ENCODE results near the gene MAD1L1. TPM values are rescaled to one million over a fixed set of nuclear protein-coding genes. Genes with fewer than 3 reads are reported as not detected.

MAD1L1 gene
- total and polyA plus RNA-seq, 5 donors from 2014 or later: 225 to 380 (median 300) TPM

DNA sequence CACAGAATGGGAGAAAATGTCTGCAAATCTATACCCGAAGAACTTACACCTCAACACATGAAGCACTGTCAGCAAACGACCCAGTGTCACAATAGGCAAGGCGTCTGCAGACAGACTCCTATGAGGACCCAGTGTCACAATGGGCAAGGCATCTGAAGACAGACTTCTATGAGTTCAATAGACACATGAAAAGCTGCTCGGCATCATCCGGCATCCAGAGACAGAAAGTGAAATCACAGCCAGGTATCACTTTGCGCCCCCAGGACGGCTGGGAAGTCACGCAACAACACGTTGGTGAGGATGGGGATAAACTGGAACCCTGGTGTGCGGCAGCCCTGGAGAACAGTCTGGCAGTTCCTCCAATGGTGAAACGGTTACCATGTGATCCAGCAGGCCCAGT, 289.4 kb downstream of the MAD1L1 start:
- H3K27ac Mint-ChIP-seq: peak overlapping the region; percentile 60 to 99 (median 92)
- H3K4me3 Mint-ChIP-seq: peak overlapping the region in 1 of 4 donors; percentile 81
- H3K36me3 Mint-ChIP-seq: peaks cover 2% of the 10 kb centered on the region
- ATAC-seq (ENCODE audit: low read depth in 2 of 2) (no peak), DNase-seq (no peak)
- no peak overlapping the region for H3K4me3 ChIP-seq (ENCODE audit: low read depth, low read length)
- H3K4me1 Mint-ChIP-seq: peaks cover 8 to 54% (median 30%) of the 10 kb centered on the region in 4 donors
- no peaks in the 10 kb centered on the region for H3K36me3 ChIP-seq (ENCODE audit: control insufficient read depth, insufficient read depth, low read length)
- H3K9me3 Mint-ChIP-seq: peaks cover 0 to 4% (median 0%) of the 10 kb centered on the region in 7 donors
- H3K27me3 Mint-ChIP-seq: peaks cover 21% of the 10 kb centered on the region
- H3K27me3 ChIP-seq (ENCODE audit: control insufficient read depth, insufficient read depth, low read length): no peaks in the 10 kb centered on the region
- H3K9me3 ChIP-seq (ENCODE audit: control insufficient read depth in 2 of 2, low read length in 2 of 2): no peaks in the 10 kb centered on the region
- no peak overlapping the region for H3K27ac ChIP-seq (ENCODE audit: insufficient read depth, low read length, poor library complexity, severe bottlenecking)
- peaks cover 36% of the 10 kb centered on the region for H3K4me1 ChIP-seq (ENCODE audit: control insufficient read depth, insufficient read depth, low read length, poor library complexity, severe bottlenecking)

GRCh38 chr7:1942941-1943289, 289.8 kb downstream of the MAD1L1 start:
- H3K36me3 ChIP-seq (ENCODE audit: control insufficient read depth, insufficient read depth, low read length): no peaks in the 10 kb centered on the region
- peaks cover 11 to 58% (median 34%) of the 10 kb centered on the region in 4 donors for H3K4me1 Mint-ChIP-seq
- DNase-seq: no peak
- H3K27ac Mint-ChIP-seq: peak overlapping the region; percentile 60 to 99 (median 92)
- H3K4me1 ChIP-seq (ENCODE audit: control insufficient read depth, insufficient read depth, low read length, poor library complexity, severe bottlenecking): peaks cover 40% of the 10 kb centered on the region
- peaks cover 0 to 4% (median 0%) of the 10 kb centered on the region in 7 donors for H3K9me3 Mint-ChIP-seq
- no peaks in the 10 kb centered on the region for H3K27me3 ChIP-seq (ENCODE audit: control insufficient read depth, insufficient read depth, low read length)
- no peak overlapping the region for H3K27ac ChIP-seq (ENCODE audit: insufficient read depth, low read length, poor library complexity, severe bottlenecking)
- ATAC-seq (ENCODE audit: low read depth in 2 of 2): no peak
- no peaks in the 10 kb centered on the region for H3K9me3 ChIP-seq (ENCODE audit: control insufficient read depth in 2 of 2, low read length in 2 of 2)
- H3K27me3 Mint-ChIP-seq: peaks cover 25% of the 10 kb centered on the region
- no peak overlapping the region for H3K4me3 ChIP-seq (ENCODE audit: low read depth, low read length)
- H3K4me3 Mint-ChIP-seq: peak overlapping the region in 2 of 4 donors; percentile 43 to 81
- H3K36me3 Mint-ChIP-seq: peaks cover 6% of the 10 kb centered on the region

- Mint-ChIP-seq H3K4me3 (peak overlapping the region in 2 of 4 donors; percentile 73 to 81), H3K4me1 (peaks cover 11 to 54% (median 34%) of the 10 kb centered on the region in 4 donors), H3K27me3 (peaks cover 25% of the 10 kb centered on the region), H3K36me3 (peaks cover 6% of the 10 kb centered on the region), H3K27ac (peak overlapping the region in 2 of 3 donors; percentile 92 to 99), H3K9me3 (peaks cover 0 to 4% (median 0%) of the 10 kb centered on the region in 7 donors)
- DNase-seq (no peak), ATAC-seq (ENCODE audit: low read depth in 2 of 2) (no peak)
- no peaks in the 10 kb centered on the region for H3K27me3 ChIP-seq (ENCODE audit: control insufficient read depth, insufficient read depth, low read length)
- H3K4me1 ChIP-seq (ENCODE audit: control insufficient read depth, insufficient read depth, low read length, poor library complexity, severe bottlenecking): peaks cover 43% of the 10 kb centered on the region
- H3K36me3 ChIP-seq (ENCODE audit: control insufficient read depth, insufficient read depth, low read length): no peaks in the 10 kb centered on the region
- no peak overlapping the region for H3K27ac ChIP-seq (ENCODE audit: insufficient read depth, low read length, poor library complexity, severe bottlenecking)
- no peak overlapping the region for H3K4me3 ChIP-seq (ENCODE audit: low read depth, low read length)
- no peaks in the 10 kb centered on the region for H3K9me3 ChIP-seq (ENCODE audit: control insufficient read depth in 2 of 2, low read length in 2 of 2)
Measured at GRCh38 chr7:1942243-1942940, 290.4 kb downstream of the MAD1L1 start.

GRCh38 chr7:1941464-1942242, 291.1 kb downstream of the MAD1L1 start:
- peaks cover 11 to 60% (median 35%) of the 10 kb centered on the region in 4 donors for H3K4me1 Mint-ChIP-seq
- peaks cover 2% of the 10 kb centered on the region for H3K36me3 ChIP-seq (ENCODE audit: control insufficient read depth, insufficient read depth, low read length)
- DNase-seq: no peak

GRCh38 chr7:1940863-1941262, 291.9 kb downstream of the MAD1L1 start:
- ATAC-seq (ENCODE audit: low read depth in 2 of 2) (no peak), DNase-seq (no peak)
- peak overlapping the region; percentile 96 to 99 (median 98) for H3K4me3 Mint-ChIP-seq
- H3K4me3 ChIP-seq (ENCODE audit: low read depth, low read length): peak overlapping the region; percentile 90
- peaks cover 57% of the 10 kb centered on the region for H3K4me1 ChIP-seq (ENCODE audit: control insufficient read depth, insufficient read depth, low read length, poor library complexity, severe bottlenecking)
- peaks cover 10% of the 10 kb centered on the region for H3K36me3 Mint-ChIP-seq
- H3K27ac ChIP-seq (ENCODE audit: insufficient read depth, low read length, poor library complexity, severe bottlenecking): peak overlapping the region; percentile 96
- H3K27me3 ChIP-seq (ENCODE audit: control insufficient read depth, insufficient read depth, low read length): no peaks in the 10 kb centered on the region
- H3K9me3 ChIP-seq (ENCODE audit: control insufficient read depth in 2 of 2, low read length in 2 of 2): no peaks in the 10 kb centered on the region
- peaks cover 11 to 66% (median 36%) of the 10 kb centered on the region in 4 donors for H3K4me1 Mint-ChIP-seq
- peaks cover 25% of the 10 kb centered on the region for H3K27me3 Mint-ChIP-seq
- peak overlapping the region; percentile 99 to 100 (median 99) for H3K27ac Mint-ChIP-seq
- H3K36me3 ChIP-seq (ENCODE audit: control insufficient read depth, insufficient read depth, low read length): peaks cover 10% of the 10 kb centered on the region
- peaks cover 0 to 4% (median 0%) of the 10 kb centered on the region in 7 donors for H3K9me3 Mint-ChIP-seq

More at GRCh38 chr7:1941464-1942242, 291.1 kb downstream of the MAD1L1 start:
- Mint-ChIP-seq H3K27ac (peak overlapping the region; percentile 84 to 99 (median 99)), H3K4me3 (peak overlapping the region; percentile 61 to 97 (median 68)), H3K9me3 (peaks cover 0 to 4% (median 0%) of the 10 kb centered on the region in 7 donors), H3K27me3 (peaks cover 25% of the 10 kb centered on the region), H3K36me3 (peaks cover 6% of the 10 kb centered on the region)
- H3K4me1 ChIP-seq (ENCODE audit: control insufficient read depth, insufficient read depth, low read length, poor library complexity, severe bottlenecking): peaks cover 50% of the 10 kb centered on the region
- no peak for ATAC-seq (ENCODE audit: low read depth in 2 of 2)
- H3K27me3 ChIP-seq (ENCODE audit: control insufficient read depth, insufficient read depth, low read length): no peaks in the 10 kb centered on the region
- no peaks in the 10 kb centered on the region for H3K9me3 ChIP-seq (ENCODE audit: control insufficient read depth in 2 of 2, low read length in 2 of 2)
- H3K27ac ChIP-seq (ENCODE audit: insufficient read depth, low read length, poor library complexity, severe bottlenecking): peak overlapping the region; percentile 96
- no peak overlapping the region for H3K4me3 ChIP-seq (ENCODE audit: low read depth, low read length)

- Mint-ChIP-seq H3K27me3 (peaks cover 25% of the 10 kb centered on the region), H3K4me3 (peak overlapping the region; percentile 96 to 99 (median 98)), H3K36me3 (peaks cover 10% of the 10 kb centered on the region), H3K9me3 (peaks cover 0 to 4% (median 0%) of the 10 kb centered on the region in 7 donors), H3K27ac (peak overlapping the region; percentile 99 to 100 (median 99)), H3K4me1 (peaks cover 11 to 70% (median 36%) of the 10 kb centered on the region in 4 donors)
- Histone ChIP-seq H3K4me1 (ENCODE audit: control insufficient read depth, insufficient read depth, low read length, poor library complexity, severe bottlenecking) (peaks cover 62% of the 10 kb centered on the region), H3K27ac (ENCODE audit: insufficient read depth, low read length, poor library complexity, severe bottlenecking) (peak overlapping the region; percentile 96), H3K4me3 (ENCODE audit: low read depth, low read length) (peak overlapping the region; percentile 90), H3K27me3 (ENCODE audit: control insufficient read depth, insufficient read depth, low read length) (no peaks in the 10 kb centered on the region), H3K36me3 (ENCODE audit: control insufficient read depth, insufficient read depth, low read length) (peaks cover 15% of the 10 kb centered on the region), H3K9me3 (ENCODE audit: control insufficient read depth in 2 of 2, low read length in 2 of 2) (no peaks in the 10 kb centered on the region)
- ATAC-seq (ENCODE audit: low read depth in 2 of 2): peak; percentile 96 to 98
- peak; percentile 84 to 98 (median 97) for DNase-seq
Measured at GRCh38 chr7:1940402-1940786, 292.4 kb downstream of the MAD1L1 start.

- H3K36me3 Mint-ChIP-seq: peaks cover 11% of the 10 kb centered on the region
- peak overlapping the region; percentile 90 for H3K4me3 ChIP-seq (ENCODE audit: low read depth, low read length)
- peaks cover 11 to 74% (median 36%) of the 10 kb centered on the region in 4 donors for H3K4me1 Mint-ChIP-seq
Measured at GRCh38 chr7:1939434-1940401, 293.0 kb downstream of the MAD1L1 start.

More at GRCh38 chr7:1939434-1940401, 293.0 kb downstream of the MAD1L1 start:
- peak overlapping the region; percentile 96 for H3K27ac ChIP-seq (ENCODE audit: insufficient read depth, low read length, poor library complexity, severe bottlenecking)
- Mint-ChIP-seq H3K27me3 (peaks cover 25% of the 10 kb centered on the region), H3K4me3 (peak overlapping the region; percentile 96 to 99 (median 98)), H3K27ac (peak overlapping the region; percentile 99 to 100 (median 99)), H3K9me3 (peaks cover 0 to 4% (median 0%) of the 10 kb centered on the region in 7 donors)
- ATAC-seq (ENCODE audit: low read depth in 2 of 2): peak; percentile 32 to 43
- peak in 2 of 3 donors; percentile 58 to 79 for DNase-seq
- H3K4me1 ChIP-seq (ENCODE audit: control insufficient read depth, insufficient read depth, low read length, poor library complexity, severe bottlenecking): peaks cover 66% of the 10 kb centered on the region
- no peaks in the 10 kb centered on the region for H3K27me3 ChIP-seq (ENCODE audit: control insufficient read depth, insufficient read depth, low read length)
- H3K36me3 ChIP-seq (ENCODE audit: control insufficient read depth, insufficient read depth, low read length): peaks cover 21% of the 10 kb centered on the region
- no peaks in the 10 kb centered on the region for H3K9me3 ChIP-seq (ENCODE audit: control insufficient read depth in 2 of 2, low read length in 2 of 2)
